Peyer's patch (tissue), 4 donors: Measurements from ENCODE around the gene DPEP3. TPM values are rescaled to one million over a fixed set of nuclear protein-coding genes. Genes with fewer than 3 reads are reported as not detected.
"Not testable (repeated sequence)": the region's sequence is repeated elsewhere in the genome, so short reads cannot be mapped to it uniquely, and the experiment has no call there.

Experiments used
- DNase-seq, 3 donors: peaks; one replicate each; pipeline ENCODE4 v3.0.0-alpha.2; 2017 to 2019
- H3K27ac ChIP-seq, 4 donors: fragments of 200-600 bp; sonication (generic); one replicate each; pipeline ENCODE4 v1.5.1; 2016 to 2019
- H3K27me3 ChIP-seq, 2 donors: fragments of 200-600 bp; sonication (generic); one replicate each; pipeline ENCODE4 v1.5.1; 2019
- H3K36me3 ChIP-seq, 3 donors: fragments of 200-600 bp; sonication (generic); one replicate each; pipeline ENCODE4 v1.5.1; 2016 to 2019
- H3K4me1 ChIP-seq, 4 donors: fragments of 200-600 bp; sonication (generic); one replicate each; pipeline ENCODE4 v1.5.1; 2016 to 2019
- H3K4me3 ChIP-seq, 4 donors: fragments of 200-600 bp; sonication (generic); 1 replicate in 3 of 4; 2 replicates in 1 of 4; pipeline ENCODE4 v1.5.1; 2016 to 2019; ENCODE audit warnings: mild to moderate bottlenecking in 1 of 4
- H3K9me3 ChIP-seq, 4 donors: fragments of 200-600 bp; sonication (generic); one replicate each; pipeline ENCODE4 v1.5.1; 2016 to 2019; ENCODE audit warnings: mild to moderate bottlenecking in 1 of 4
- CTCF ChIP-seq, 6 experiments: fragments of 450-650 bp in 4 of 6; fragments of 200-600 bp in 2 of 6; sonication (generic) in 1 of 6; IDR thresholded peaks; one replicate each; pipeline ENCODE4 v1.5.1; 2017 to 2019; ENCODE audit warnings: antibody characterized with exemption in 6 of 6, mild to moderate bottlenecking in 3 of 6, moderate library complexity in 1 of 6
- POLR2A ChIP-seq, 2 donors: fragments of 450-650 bp; IDR thresholded peaks; one replicate each; pipeline ENCODE4 v1.5.1; 2017; ENCODE audit warnings: antibody characterized with exemption in 2 of 2, mild to moderate bottlenecking in 2 of 2, moderate library complexity in 2 of 2
- total RNA-seq, 4 donors: library from RNA; depleted of rRNA; stranded (reverse); fragments of >200 nt; gene quantifications; one replicate each; pipeline ENCODE4 v1.1.0, GENCODE V29; 2016

The DPEP3 gene
- total RNA-seq, 4 donors from 2014 or later: not detected

GRCh38 chr16:67996666-67997065 lies 16.4 kb upstream of the DPEP3 start:
- Histone ChIP-seq H3K36me3 (no peaks in the 10 kb centered on the region), H3K9me3 (no peaks in the 10 kb centered on the region), H3K27me3 (no peaks in the 10 kb centered on the region), H3K27ac (no peak overlapping the region), H3K4me1 (peaks cover 3 to 30% (median 11%) of the 10 kb centered on the region in 4 donors), H3K4me3 (no peak overlapping the region)
- DNase-seq: no peak
- no peak for TF ChIP-seq POLR2A (IDR thresholded peaks at IDR 0.05)
- no peak for TF ChIP-seq CTCF (IDR thresholded peaks at IDR 0.05)

DNA sequence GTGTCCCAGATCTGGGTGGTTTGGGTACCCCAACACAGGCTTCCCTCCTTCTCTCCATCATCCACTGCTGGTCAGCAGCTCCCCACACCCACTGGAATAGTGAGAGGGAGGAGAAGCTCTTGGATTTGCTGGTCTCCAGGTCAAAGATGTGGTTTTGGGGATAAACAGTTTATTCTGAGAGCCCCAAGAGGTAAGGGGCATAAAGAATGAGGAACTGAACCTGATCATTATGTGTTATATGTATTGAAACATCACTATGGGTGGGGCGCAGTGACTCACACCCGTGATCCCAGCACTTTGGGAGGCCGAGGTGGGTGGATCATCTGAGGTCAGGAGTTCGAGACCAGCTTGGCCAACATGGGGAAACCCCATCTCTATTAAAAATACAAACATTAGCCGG lies 15.1 kb upstream of the DPEP3 start:
- Histone ChIP-seq H3K9me3 (no peaks in the 10 kb centered on the region), H3K4me3 (no peak overlapping the region), H3K27ac (peak overlapping the region in 2 of 4 donors; percentile 41 to 74), H3K4me1 (peaks cover 3 to 27% (median 11%) of the 10 kb centered on the region in 4 donors), H3K27me3 (no peaks in the 10 kb centered on the region), H3K36me3 (no peaks in the 10 kb centered on the region)
- DNase-seq: no peak
- no peak for TF ChIP-seq POLR2A (IDR thresholded peaks at IDR 0.05)

- peak overlapping the region; percentile 36 to 81 (median 72) for H3K27ac ChIP-seq
- H3K4me3 ChIP-seq: peak overlapping the region in 2 of 4 donors; percentile 13 to 45
- H3K9me3 ChIP-seq, H3K27me3 ChIP-seq, DNase-seq, H3K36me3 ChIP-seq: not testable (repeated sequence)
- peaks cover 3 to 19% (median 11%) of the 10 kb centered on the region in 4 donors for H3K4me1 ChIP-seq
Measured at GRCh38 chr16:67994040-67994408, 13.7 kb upstream of the DPEP3 start.

- peak overlapping the region in 3 of 4 donors; percentile 13 to 51 (median 45) for H3K4me3 ChIP-seq
- peaks cover 3 to 19% (median 11%) of the 10 kb centered on the region in 4 donors for H3K4me1 ChIP-seq
- H3K9me3 ChIP-seq: no peaks in the 10 kb centered on the region
- peak; percentile 96 to 99 (median 98) for TF ChIP-seq CTCF (IDR thresholded peaks at IDR 0.05)
- peak in 1 of 2 donors; percentile 42 for TF ChIP-seq POLR2A (IDR thresholded peaks at IDR 0.05)
- peak; percentile 85 to 94 (median 86) for DNase-seq
- H3K27me3 ChIP-seq: no peaks in the 10 kb centered on the region
- H3K27ac ChIP-seq: peak overlapping the region; percentile 36 to 81 (median 72)
- no peaks in the 10 kb centered on the region for H3K36me3 ChIP-seq
Measured at GRCh38 chr16:67993207-67994039, 13.1 kb upstream of the DPEP3 start.

DNA sequence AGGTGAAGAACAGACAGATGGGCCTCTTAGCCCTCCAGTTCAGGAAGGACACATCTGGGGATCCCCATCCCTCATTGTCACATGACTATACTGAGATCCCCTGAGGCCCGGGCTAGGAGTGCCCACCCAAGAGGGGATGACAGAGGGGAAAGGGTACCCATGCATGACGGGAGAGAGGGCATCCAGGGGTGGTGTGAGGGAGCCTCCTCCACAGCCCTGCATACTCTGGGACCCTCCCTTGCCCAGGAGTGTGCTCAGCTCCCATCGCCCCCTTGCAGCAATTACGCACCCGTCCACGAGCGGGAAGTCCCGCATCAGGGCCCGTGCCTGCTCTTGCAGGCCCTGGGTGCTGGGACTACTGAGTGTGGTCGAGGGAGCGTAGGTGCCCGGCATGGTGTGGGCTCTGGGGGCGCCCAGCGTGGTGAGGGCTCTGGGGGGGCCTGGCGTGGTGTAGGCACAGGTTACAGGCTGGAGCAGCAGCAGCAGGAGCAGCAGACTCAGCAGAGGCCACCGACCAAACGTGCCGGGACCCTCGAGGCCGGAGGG lies 12.4 kb upstream of the DPEP3 start:
- no peaks in the 10 kb centered on the region for H3K36me3 ChIP-seq
- H3K4me3 ChIP-seq: peak overlapping the region in 2 of 4 donors; percentile 13 to 51
- H3K27ac ChIP-seq: peak overlapping the region; percentile 36 to 81 (median 72)
- peaks cover 3 to 19% (median 8%) of the 10 kb centered on the region in 4 donors for H3K4me1 ChIP-seq
- TF ChIP-seq CTCF (IDR thresholded peaks at IDR 0.05): no peak
- TF ChIP-seq POLR2A (IDR thresholded peaks at IDR 0.05): no peak
- no peaks in the 10 kb centered on the region for H3K9me3 ChIP-seq
- H3K27me3 ChIP-seq: no peaks in the 10 kb centered on the region
- no peak for DNase-seq

GRCh38 chr16:67990018-67990386 lies 9.7 kb upstream of the DPEP3 start:
- Histone ChIP-seq H3K4me3 (no peak overlapping the region), H3K36me3 (no peaks in the 10 kb centered on the region), H3K27me3 (no peaks in the 10 kb centered on the region), H3K4me1 (peaks cover 3 to 12% (median 10%) of the 10 kb centered on the region in 4 donors), H3K27ac (no peak overlapping the region), H3K9me3 (no peaks in the 10 kb centered on the region)
- TF ChIP-seq CTCF (IDR thresholded peaks at IDR 0.05): no peak
- TF ChIP-seq POLR2A (IDR thresholded peaks at IDR 0.05): no peak
- no peak for DNase-seq
